IMR-90 (cell line): Measurements from ENCODE around the gene MYH1. TPM values are rescaled to one million over a fixed set of nuclear protein-coding genes. Genes with fewer than 3 reads are reported as not detected.

Source experiments
- ATAC-seq: fragments of 200-7000 bp; cut with Tn5 transposase; 2 replicates; pipeline ENCODE4 v1.9.1; 2020; ENCODE audit warnings: low read depth, mild to moderate bottlenecking, moderate library complexity
- BruUV-seq: library from RNA; stranded (reverse); fragments of 400-500 nt; replicated peaks from 2 replicates; lab custom pipeline; 2021; lab: Mats Ljungman, UMichigan
- CTCF ChIA-PET: fragments of 300-600 bp; formaldehyde crosslinking; extraction: SDS; loops from one replicate; lab custom pipeline; 2021; ENCODE audit warnings: antibody characterized with exemption; lab: Yijun Ruan, JAX
- POLR2A ChIA-PET: fragments of 300-600 bp; sonication (Branson Sonifier 250); formaldehyde crosslinking; loops from one replicate; lab custom pipeline; 2022; ENCODE audit warnings: antibody characterized with exemption; ENCODE audit not compliant: unreplicated experiment; lab: Charles Lee
- DNase-seq: peaks from one replicate; pipeline ENCODE4 v3.0.0; 2013
- H2AFZ ChIP-seq: replicated peaks from 2 replicates; pipeline ENCODE3; 2013; ENCODE audit warnings: low read length, mild to moderate bottlenecking; ENCODE audit not compliant: poor library complexity
- H2AK5ac ChIP-seq: 2 replicates; pipeline ENCODE4 v1.6.1; 2013; ENCODE audit warnings: low read depth, low read length, inconsistent platforms
- H2AK9ac ChIP-seq: replicated peaks from 2 replicates; pipeline ENCODE3; 2013; ENCODE audit warnings: mild to moderate bottlenecking, low read depth, low read length, moderate library complexity; ENCODE audit not compliant: poor library complexity
- H2BK120ac ChIP-seq: 2 replicates; pipeline ENCODE4 v1.6.1; 2013; ENCODE audit warnings: low read depth, low read length, inconsistent platforms
- H2BK15ac ChIP-seq: 3 replicates; pipeline ENCODE4 v1.6.1; 2013; ENCODE audit warnings: low read depth, low read length, inconsistent platforms
- H2BK20ac ChIP-seq: 2 replicates; pipeline ENCODE4 v1.6.1; 2013; ENCODE audit warnings: low read depth, mild to moderate bottlenecking, inconsistent platforms, low read length, moderate library complexity
- H2BK5ac ChIP-seq: 2 replicates; pipeline ENCODE4 v1.6.1; 2013; ENCODE audit warnings: mild to moderate bottlenecking, low read depth, low read length, inconsistent platforms; ENCODE audit not compliant: poor library complexity, severe bottlenecking
- H3K14ac ChIP-seq: replicated peaks from 2 replicates; pipeline ENCODE4 v1.6.1; 2013; ENCODE audit warnings: low read depth, low read length, inconsistent platforms
- H3K18ac ChIP-seq: 2 replicates; pipeline ENCODE4 v1.6.1; 2013; ENCODE audit warnings: low read depth, low read length, control low read depth
- H3K23ac ChIP-seq: 2 replicates; pipeline ENCODE4 v1.6.1; 2013; ENCODE audit warnings: low read depth, low read length, inconsistent platforms
- H3K27ac ChIP-seq: 2 replicates; pipeline ENCODE4 v1.5.1; 2013; ENCODE audit warnings: mild to moderate bottlenecking, control low read depth, low read length; ENCODE audit not compliant: insufficient read depth
- H3K27me3 ChIP-seq: 2 replicates; pipeline ENCODE4 v1.6.1; 2013; ENCODE audit warnings: low read length; ENCODE audit not compliant: control insufficient read depth, insufficient read depth
- H3K36me3 ChIP-seq: 2 replicates; pipeline ENCODE4 v1.6.1; 2013; ENCODE audit warnings: low read length, mixed read lengths; ENCODE audit not compliant: control insufficient read depth, insufficient read depth
- H3K4ac ChIP-seq: 2 replicates; pipeline ENCODE4 v1.6.1; 2013; ENCODE audit warnings: low read depth, low read length, inconsistent platforms
- H3K4me1 ChIP-seq: 2 replicates; pipeline ENCODE4 v1.6.1; 2013; ENCODE audit warnings: low read length, mixed read lengths; ENCODE audit not compliant: control insufficient read depth, insufficient read depth
- H3K4me2 ChIP-seq: 2 replicates; pipeline ENCODE4 v1.6.1; 2013; ENCODE audit warnings: low read depth, mild to moderate bottlenecking, control low read depth, low read length, moderate library complexity
- H3K4me3 ChIP-seq: 2 replicates; pipeline ENCODE4 v1.5.1; 2013; ENCODE audit warnings: low read depth, mild to moderate bottlenecking, control low read depth, low read length, moderate library complexity; ENCODE audit not compliant: insufficient read depth
- H3K56ac ChIP-seq: 2 replicates; pipeline ENCODE4 v1.6.1; 2013; ENCODE audit warnings: low read length, inconsistent platforms; ENCODE audit not compliant: insufficient read depth; ENCODE audit errors: extremely low read depth
- H3K79me1 ChIP-seq, 2 experiments: 2 replicates each; pipeline ENCODE4 v1.6.1; 2013; ENCODE audit warnings: low read length in 2 of 2, inconsistent platforms in 1 of 2, low read depth in 1 of 2
- H3K9ac ChIP-seq: 2 replicates; pipeline ENCODE4 v1.6.1; 2013; ENCODE audit warnings: low read depth, low read length, control low read depth
- H3K9me1 ChIP-seq: 2 replicates; pipeline ENCODE4 v1.6.1; 2013; ENCODE audit warnings: low read length, inconsistent platforms; ENCODE audit not compliant: insufficient read depth
- H3K9me3 ChIP-seq: 2 replicates; pipeline ENCODE4 v1.6.1; 2013; ENCODE audit warnings: low read length; ENCODE audit not compliant: control insufficient read depth, insufficient read depth
- H4K20me1 ChIP-seq: 2 replicates; pipeline ENCODE4 v1.6.1; 2013; ENCODE audit warnings: low read length, inconsistent platforms; ENCODE audit not compliant: insufficient read depth
- H4K5ac ChIP-seq: 2 replicates; pipeline ENCODE4 v1.6.1; 2013; ENCODE audit warnings: mild to moderate bottlenecking, low read depth, low read length, control low read depth
- H4K8ac ChIP-seq, 2 experiments: 2 replicates each; pipeline ENCODE4 v1.6.1; 2013; ENCODE audit warnings: low read depth in 2 of 2, low read length in 2 of 2, control low read depth in 1 of 2, inconsistent platforms in 1 of 2
- H4K91ac ChIP-seq: 2 replicates; pipeline ENCODE4 v1.6.1; 2013; ENCODE audit warnings: low read depth, low read length, inconsistent platforms; ENCODE audit not compliant: insufficient read depth
- CEBPB ChIP-seq: IDR thresholded peaks from 2 replicates; pipeline ENCODE4 v1.6.1; 2012; ENCODE audit warnings: low read depth, low read length, improper control_type of control experiment
- CHD1 ChIP-seq: IDR thresholded peaks from 2 replicates; pipeline ENCODE4 v1.6.1; 2012; ENCODE audit warnings: low read depth, low read length, improper control_type of control experiment
- CTCF ChIP-seq: conservative IDR thresholded peaks from 2 replicates; pipeline ENCODE4 v1.5.1; 2012; ENCODE audit warnings: mild to moderate bottlenecking, low read depth, low read length, improper control_type of control experiment
- FOS ChIP-seq: fragments of 150-350 bp; IDR thresholded peaks from 2 replicates; pipeline ENCODE4 v1.6.1; 2016; ENCODE audit warnings: low read depth, low read length
- MAFK ChIP-seq: IDR thresholded peaks from 2 replicates; pipeline ENCODE4 v1.6.1; 2012; ENCODE audit warnings: low read depth, low read length, improper control_type of control experiment
- MAZ ChIP-seq: IDR thresholded peaks from 2 replicates; pipeline ENCODE4 v1.6.1; 2012; ENCODE audit warnings: low read depth, mild to moderate bottlenecking, low read length, improper control_type of control experiment, moderate library complexity, borderline replicate concordance
- POLR2A ChIP-seq: IDR thresholded peaks from 2 replicates; pipeline ENCODE4 v1.6.1; 2012; ENCODE audit warnings: mild to moderate bottlenecking, low read depth, low read length
- RFX5 ChIP-seq: IDR thresholded peaks from 2 replicates; pipeline ENCODE4 v1.8.0; 2012; ENCODE audit warnings: low read depth, mild to moderate bottlenecking, low read length, moderate library complexity
- whole genome bisulfite sequencing, 2 experiments: methylation state at CpG; one replicate each; pipeline versions ENCODE4 v1.1.5 to v1.1.7; 2013; ENCODE audit warnings: missing lambda C conversion rate in 2 of 2; ENCODE audit not compliant: insufficient read length in 1 of 2; ENCODE audit errors: extremely low coverage in 2 of 2; 5-methylcytosine and 5-hydroxymethylcytosine counted together
- dilution Hi-C: fragments of 300-500 bp; cut with HindIII; formaldehyde crosslinking; loops from one replicate; pipeline ENCODE4 v1.14.3; 2018; ENCODE audit warnings: low sequenced_read_pairs; ENCODE audit not compliant: unreplicated experiment
- in situ Hi-C: fragments of 300-500 bp; cut with MboI; formaldehyde crosslinking; loops from 3 replicates; pipeline ENCODE4 v1.14.3; 2019; ENCODE audit warnings: low sequenced_read_pairs, inconsistent platforms, mixed read lengths
- intact Hi-C: fragments of 100-400 bp; cut with micrococcal nuclease; formaldehyde crosslinking; loops from 2 replicates; pipeline ENCODE4 v1.10.0; 2022
- polyA plus RNA-seq, 3 experiments: library from polyadenylated mRNA; depleted of rRNA; stranded (reverse); fragments of >200 nt; gene quantifications; 2 replicates each; pipeline ENCODE4 v1.2.3, GENCODE V29; 2012; ENCODE audit warnings: low replicate concordance in 1 of 3
- total RNA-seq: library from RNA; depleted of rRNA; stranded (reverse); fragments of >200 nt; gene quantifications from 2 replicates; pipeline ENCODE4 v1.2.3, GENCODE V29; 2012
- TF ChIP-seq, protein P1 (sequence below): fragments of 150-350 bp; IDR thresholded peaks from 2 replicates; pipeline ENCODE4 v1.6.1; 2016; ENCODE audit warnings: low read depth, mild to moderate bottlenecking, low read length, moderate library complexity, borderline replicate concordance

Gene MYH1
- total and polyA plus RNA-seq, 2 of the 4 experiments (the other 2 are of a cell fraction), result not detected

- ATAC-seq, result no peak
- dilution Hi-C loops, result no loop called here
Observed at GRCh38 chr17:10527419-10527818, 9.1 kb upstream of the MYH1 start.

More at GRCh38 chr17:10527419-10527818, 9.1 kb upstream of the MYH1 start:
- no peak overlapping the region for H3K18ac ChIP-seq
- H4K5ac ChIP-seq, result no peak overlapping the region
- no peak overlapping the region for H2BK120ac ChIP-seq
- H4K91ac ChIP-seq, result no peak overlapping the region
- no peaks in the 10 kb centered on the region for H3K36me3 ChIP-seq
- no peak overlapping the region for H3K4me2 ChIP-seq
- in situ Hi-C loops (no loop called here), intact Hi-C loops (no loop called here)
- no peak overlapping the region for H3K27ac ChIP-seq
- H2BK5ac ChIP-seq, result no peak overlapping the region
- POLR2A ChIA-PET, result no interaction called here
- no peak overlapping the region for H2AK5ac ChIP-seq
- no peak overlapping the region for H2BK20ac ChIP-seq
- BruUV-seq, result no TSS peak
- no peaks in the 10 kb centered on the region for H3K9me1 ChIP-seq
- no peak for DNase-seq
- H3K9me3 ChIP-seq, result no peaks in the 10 kb centered on the region; the same call in 1 of the 2 replicates
- H3K79me1 ChIP-seq, result no peaks in the 10 kb centered on the region
- no peak overlapping the region for H3K14ac ChIP-seq
- H3K4me1 ChIP-seq, result no peaks in the 10 kb centered on the region
- TF ChIP-seq MAZ, result no peak
- no peak for TF ChIP-seq RFX5
- no peak for TF ChIP-seq POLR2A
- no peak for TF ChIP-seq MAFK
- no peak for TF ChIP-seq CHD1
- no peak for TF ChIP-seq CEBPB
- no peak for TF ChIP-seq FOS
- TF ChIP-seq, protein P1, sequence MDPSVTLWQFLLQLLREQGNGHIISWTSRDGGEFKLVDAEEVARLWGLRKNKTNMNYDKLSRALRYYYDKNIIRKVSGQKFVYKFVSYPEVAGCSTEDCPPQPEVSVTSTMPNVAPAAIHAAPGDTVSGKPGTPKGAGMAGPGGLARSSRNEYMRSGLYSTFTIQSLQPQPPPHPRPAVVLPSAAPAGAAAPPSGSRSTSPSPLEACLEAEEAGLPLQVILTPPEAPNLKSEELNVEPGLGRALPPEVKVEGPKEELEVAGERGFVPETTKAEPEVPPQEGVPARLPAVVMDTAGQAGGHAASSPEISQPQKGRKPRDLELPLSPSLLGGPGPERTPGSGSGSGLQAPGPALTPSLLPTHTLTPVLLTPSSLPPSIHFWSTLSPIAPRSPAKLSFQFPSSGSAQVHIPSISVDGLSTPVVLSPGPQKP, result no peak
- no peak for TF ChIP-seq CTCF
- H2AFZ ChIP-seq, result no peak overlapping the region
- no peak overlapping the region for H3K4me3 ChIP-seq
- H3K56ac ChIP-seq, result no peak overlapping the region
- no peak overlapping the region for H3K23ac ChIP-seq
- H3K27me3 ChIP-seq, result no peaks in the 10 kb centered on the region
- CTCF ChIA-PET, result no interaction called here
- H3K9ac ChIP-seq, result no peak overlapping the region
- no peak overlapping the region for H4K8ac ChIP-seq
- no peak overlapping the region for H2AK9ac ChIP-seq
- no peak overlapping the region for H2BK15ac ChIP-seq
- WGBS, 2 experiments, result 100% methylated on average over 2 of the region's 6 CpGs; no CpG with 5 or more reads in 1 of the 2 experiments
- no peaks in the 10 kb centered on the region for H4K20me1 ChIP-seq
- no peak overlapping the region for H3K4ac ChIP-seq
